Measurements from ENCODE around the gene ADISSP. TPM values are rescaled to one million over a fixed set of nuclear protein-coding genes. Genes with fewer than 3 reads are reported as not detected.

ADISSP gene
- total RNA-seq, 1 donor from 2014 or later = 43.2 TPM

DNA sequence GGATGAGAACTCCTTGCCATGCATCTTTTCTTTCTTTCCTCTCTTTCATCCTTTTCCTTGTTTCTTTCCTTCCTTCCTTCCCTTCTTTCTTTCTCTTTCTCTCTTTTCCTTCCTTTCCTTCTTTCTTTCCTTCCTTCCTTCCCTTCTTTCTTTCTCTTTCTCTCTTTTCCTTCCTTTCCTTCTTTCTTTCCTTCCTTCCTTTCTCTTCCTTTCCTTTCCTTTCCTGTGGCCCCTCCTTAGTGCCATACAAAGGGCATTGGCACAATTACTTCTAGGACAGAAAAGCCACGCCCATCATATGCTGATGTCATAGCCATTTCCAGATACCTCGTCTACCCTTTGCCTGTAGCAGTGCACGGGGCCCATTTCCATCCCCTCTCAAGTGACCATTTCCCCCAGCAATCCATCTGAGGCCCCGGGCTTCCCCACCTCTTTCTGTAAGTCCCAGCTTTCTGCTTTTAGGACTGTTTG is 21.2 kb upstream of the ADISSP start:
- no peak for TF ChIP-seq CTCF (IDR thresholded peaks at IDR 0.05; ENCODE audit: insufficient read depth, low read depth, low read length)
- TF ChIP-seq EZH2 (IDR thresholded peaks at IDR 0.05; ENCODE audit: insufficient read depth, low read length) = no peak
- no peak for DNase-seq (ENCODE audit: low read depth)
- peaks cover 13% of the 10 kb centered on the region for H3K27me3 Mint-ChIP-seq (ENCODE audit: low read depth, unreplicated experiment)
- H3K9me3 Mint-ChIP-seq (ENCODE audit: unreplicated experiment) = peaks cover 2% of the 10 kb centered on the region
- Histone ChIP-seq H3K4me2 (ENCODE audit: low read length) (no peak overlapping the region), H3K9me3 (ENCODE audit: insufficient read depth, low read depth, low read length) (no peaks in the 10 kb centered on the region), H2AFZ (ENCODE audit: low read depth, low read length) (no peak overlapping the region), H3K36me3 (ENCODE audit: insufficient read depth, low read length) (no peaks in the 10 kb centered on the region), H3K9ac (ENCODE audit: low read length) (no peak overlapping the region), H3K27ac (ENCODE audit: low read depth, low read length) (no peak overlapping the region), H3K4me3 (ENCODE audit: insufficient read depth, low read depth, low read length) (no peak overlapping the region), H4K20me1 (ENCODE audit: insufficient read depth, low read length) (peaks cover 24% of the 10 kb centered on the region), H3K4me1 (ENCODE audit: insufficient read depth, low read length) (peaks cover 18% of the 10 kb centered on the region), H3K79me2 (ENCODE audit: insufficient read depth, low read length) (peaks cover 25% of the 10 kb centered on the region), H3K27me3 (ENCODE audit: insufficient read depth, low read length) (no peaks in the 10 kb centered on the region)
- FAIRE-seq = no peak
- H3K27ac Mint-ChIP-seq (ENCODE audit: unreplicated experiment) = no peak overlapping the region
- no peak overlapping the region for H3K4me3 Mint-ChIP-seq (ENCODE audit: unreplicated experiment)
- H3K36me3 Mint-ChIP-seq (ENCODE audit: low read depth, unreplicated experiment) = no peaks in the 10 kb centered on the region
- no peaks in the 10 kb centered on the region for H3K4me1 Mint-ChIP-seq (ENCODE audit: low read depth, unreplicated experiment)

DNA sequence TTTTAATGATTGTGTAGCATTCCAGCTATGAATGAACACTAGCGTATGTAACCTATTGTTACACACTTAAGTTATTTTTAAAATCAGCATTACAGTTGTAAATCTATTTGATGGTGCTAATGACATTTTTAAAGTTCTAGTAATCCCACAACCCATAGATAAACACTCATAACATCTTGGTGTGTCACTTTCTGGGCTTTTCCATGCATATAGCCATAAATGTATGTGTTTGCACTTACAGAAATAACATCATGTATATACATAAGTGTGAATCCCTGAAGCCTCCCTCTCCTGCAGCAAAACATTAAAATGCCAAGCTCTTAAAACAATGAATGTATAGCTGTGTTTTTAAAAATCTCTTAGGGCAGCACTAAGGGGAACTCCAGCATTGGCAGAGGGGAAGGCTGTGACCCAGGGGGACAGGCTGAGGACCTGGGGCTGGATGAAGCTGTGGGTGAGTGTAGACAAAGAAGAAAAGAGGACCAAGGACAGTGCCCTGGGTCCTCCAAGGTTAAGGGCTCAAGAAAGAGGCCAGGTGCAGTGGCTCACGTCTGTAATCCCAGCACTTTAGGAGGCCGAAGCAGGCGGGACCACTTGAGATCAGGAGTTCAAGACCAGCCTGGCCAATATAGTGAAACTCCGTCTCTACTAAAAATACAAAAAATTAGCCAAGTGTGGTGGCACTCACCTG is 19.9 kb upstream of the ADISSP start:
- no peak overlapping the region for H3K27ac ChIP-seq (ENCODE audit: low read depth, low read length)
- H3K79me2 ChIP-seq (ENCODE audit: insufficient read depth, low read length) = peaks cover 35% of the 10 kb centered on the region
- H3K4me2 ChIP-seq (ENCODE audit: low read length) = peak overlapping the region; percentile 74
- H3K4me1 Mint-ChIP-seq (ENCODE audit: low read depth, unreplicated experiment) = no peaks in the 10 kb centered on the region
- peaks cover 37% of the 10 kb centered on the region for H4K20me1 ChIP-seq (ENCODE audit: insufficient read depth, low read length)
- no peaks in the 10 kb centered on the region for H3K27me3 ChIP-seq (ENCODE audit: insufficient read depth, low read length)
- no peaks in the 10 kb centered on the region for H3K9me3 ChIP-seq (ENCODE audit: insufficient read depth, low read depth, low read length)
- H3K36me3 Mint-ChIP-seq (ENCODE audit: low read depth, unreplicated experiment) = peaks cover 2% of the 10 kb centered on the region
- no peaks in the 10 kb centered on the region for H3K36me3 ChIP-seq (ENCODE audit: insufficient read depth, low read length)
- peaks cover 13% of the 10 kb centered on the region for H3K27me3 Mint-ChIP-seq (ENCODE audit: low read depth, unreplicated experiment)
- peaks cover 2% of the 10 kb centered on the region for H3K9me3 Mint-ChIP-seq (ENCODE audit: unreplicated experiment)
- peak overlapping the region; percentile 46 for H3K4me3 ChIP-seq (ENCODE audit: insufficient read depth, low read depth, low read length)
- FAIRE-seq = no peak
- peak overlapping the region; percentile 45 for H3K4me3 Mint-ChIP-seq (ENCODE audit: unreplicated experiment)
- peak overlapping the region; percentile 1 for H3K9ac ChIP-seq (ENCODE audit: low read length)
- no peak overlapping the region for H3K27ac Mint-ChIP-seq (ENCODE audit: unreplicated experiment)
- no peak overlapping the region for H2AFZ ChIP-seq (ENCODE audit: low read depth, low read length)
- TF ChIP-seq EZH2 (IDR thresholded peaks at IDR 0.05; ENCODE audit: insufficient read depth, low read length) (no peak), CTCF (IDR thresholded peaks at IDR 0.05; ENCODE audit: insufficient read depth, low read depth, low read length) (no peak)
- peaks cover 18% of the 10 kb centered on the region for H3K4me1 ChIP-seq (ENCODE audit: insufficient read depth, low read length)
- DNase-seq (ENCODE audit: low read depth) = no peak
